K562 treated with DMSO at 1 percent for 24 hours (cell line): ENCODE data around the gene CHCHD1. TPM values are rescaled to one million over a fixed set of nuclear protein-coding genes. Genes with fewer than 3 reads are reported as not detected.

Source experiments
- total RNA-seq: library from RNA; unstranded; fragments of 300-600 nt; gene quantifications from 2 replicates; pipeline ENCODE4 v1.2.3, GENCODE V29; 2022; ENCODE audit warnings: low read depth; ENCODE audit not compliant: insufficient read depth

The CHCHD1 gene
- total RNA-seq, result 76.7 and 81.4 TPM in 2 replicates

GRCh38 chr10:73781879-73782748 is at the start of gene CHCHD1:
Gene CHCHD1 (plus strand): TSS chr10:73782048. CDS start chr10:73782076, 28 bp downstream.

GRCh38 chr10:73743905-73744663 is 37.8 kb upstream of the CHCHD1 start, which contains the start of gene SEC24C:
Gene SEC24C (plus strand): TSS chr10:73744372. CDS start chr10:73746833, 2,461 bp downstream.

GRCh38 chr10:73785211-73785720 is 3.4 kb downstream of the CHCHD1 start, which contains the start of gene ZSWIM8:
Gene ZSWIM8 (plus strand): TSS chr10:73785606. CDS start chr10:73785879, 273 bp downstream.

Other genes starting within 250 kb of the CHCHD1 start
- 14.7 and 14.9 TPM in 2 replicates for gene USP54, start 190.7 kb upstream of the CHCHD1 start, total RNA-seq
- gene MYOZ1, start 140.6 kb upstream of the CHCHD1 start, total RNA-seq, result not detected in 2 replicates
- gene SYNPO2L, start 126.0 kb upstream of the CHCHD1 start, total RNA-seq, result not detected in 2 replicates
- 4.9 and 7.3 TPM in 2 replicates for gene AGAP5, start 83.9 kb upstream of the CHCHD1 start, total RNA-seq
- 154 and 159 TPM in 2 replicates for gene SEC24C, start 37.7 kb upstream of the CHCHD1 start, total RNA-seq
- 126 and 138 TPM in 2 replicates for gene ZSWIM8, start 3.6 kb downstream of the CHCHD1 start, total RNA-seq
- gene NDST2, start 29.6 kb downstream of the CHCHD1 start, total RNA-seq, result 70.1 and 70.2 TPM in 2 replicates
- 51.3 and 52.7 TPM in 2 replicates for gene CAMK2G, start 92.5 kb downstream of the CHCHD1 start, total RNA-seq
- gene PLAU, start 129.1 kb downstream of the CHCHD1 start, total RNA-seq, result 32.5 and 41.6 TPM in 2 replicates
- 90.2 and 101 TPM in 2 replicates for gene VCL, start 216.1 kb downstream of the CHCHD1 start, total RNA-seq